MM.1S (cell line): ENCODE measurements around the gene PAX8.

Experiments used
- CTCF ChIP-seq: fragments of 300-600 bp; sonication (generic); IDR thresholded peaks from 2 replicates; pipeline ENCODE4 v1.5.1; 2016; ENCODE audit warnings: antibody characterized with exemption, low read length, mixed read lengths
- EZH2 ChIP-seq: fragments of 300-600 bp; sonication (generic); optimal IDR thresholded peaks from 2 replicates; pipeline ENCODE3; 2017; ENCODE audit warnings: low read depth, mild to moderate bottlenecking, antibody characterized with exemption, low read length, mixed read lengths
- EZH2phosphoT487 ChIP-seq: fragments of 300-600 bp; sonication (generic); IDR thresholded peaks from 2 replicates; pipeline ENCODE4 v1.6.1; 2018; ENCODE audit warnings: antibody characterized with exemption, low read length

- TF ChIP-seq CTCF, result no peak
- no peak for TF ChIP-seq EZH2
- TF ChIP-seq EZH2phosphoT487, result no peak
These were observed 5.1 kb upstream of the PAX8 start for GRCh38 chr2:113283704-113284284.
